ENCODE results near the gene PHLPP1. TPM values are rescaled to one million over a fixed set of nuclear protein-coding genes. Genes with fewer than 3 reads are reported as not detected.

PHLPP1 gene
- total and polyA plus RNA-seq, 5 donors from 2014 or later, result 0.27 to 20.3 (median 0.52) TPM

DNA sequence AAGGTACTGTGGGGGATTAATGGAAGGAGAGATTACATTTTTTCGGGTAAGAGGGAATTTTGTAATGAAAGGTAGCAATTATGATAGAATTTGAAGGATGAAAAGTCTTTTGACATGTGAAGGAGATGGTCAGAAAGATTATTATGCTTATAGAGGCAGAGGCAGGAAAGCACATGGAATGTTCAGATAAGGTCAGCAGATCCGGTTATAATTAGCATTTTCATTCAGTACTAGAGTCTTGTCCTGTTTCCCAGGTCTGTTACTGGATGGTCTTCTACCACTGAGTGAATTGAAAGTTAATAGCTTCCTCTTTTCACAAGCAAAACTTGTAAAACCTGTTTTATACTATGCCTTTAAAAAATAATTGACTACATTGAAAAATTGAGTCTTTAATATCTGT lies 116.9 kb downstream of the PHLPP1 start:
- Histone ChIP-seq H3K27ac (ENCODE audit: insufficient read depth, low read length, poor library complexity, severe bottlenecking) (no peak overlapping the region), H3K9me3 (ENCODE audit: control insufficient read depth in 2 of 2, low read length in 2 of 2) (no peaks in the 10 kb centered on the region), H3K4me1 (ENCODE audit: control insufficient read depth, insufficient read depth, low read length, poor library complexity, severe bottlenecking) (no peaks in the 10 kb centered on the region), H3K27me3 (ENCODE audit: control insufficient read depth, insufficient read depth, low read length) (no peaks in the 10 kb centered on the region), H3K36me3 (ENCODE audit: control insufficient read depth, insufficient read depth, low read length) (no peaks in the 10 kb centered on the region), H3K4me3 (ENCODE audit: low read depth, low read length) (no peak overlapping the region)
- Mint-ChIP-seq H3K27me3 (no peaks in the 10 kb centered on the region), H3K36me3 (no peaks in the 10 kb centered on the region), H3K9me3 (peaks cover 0 to 1% (median 0%) of the 10 kb centered on the region in 7 donors), H3K4me3 (no peak overlapping the region), H3K4me1 (peaks cover 10 to 24% (median 17%) of the 10 kb centered on the region in 4 donors), H3K27ac (no peak overlapping the region)
- DNase-seq (no peak), ATAC-seq (ENCODE audit: low read depth in 2 of 2) (no peak)

DNA sequence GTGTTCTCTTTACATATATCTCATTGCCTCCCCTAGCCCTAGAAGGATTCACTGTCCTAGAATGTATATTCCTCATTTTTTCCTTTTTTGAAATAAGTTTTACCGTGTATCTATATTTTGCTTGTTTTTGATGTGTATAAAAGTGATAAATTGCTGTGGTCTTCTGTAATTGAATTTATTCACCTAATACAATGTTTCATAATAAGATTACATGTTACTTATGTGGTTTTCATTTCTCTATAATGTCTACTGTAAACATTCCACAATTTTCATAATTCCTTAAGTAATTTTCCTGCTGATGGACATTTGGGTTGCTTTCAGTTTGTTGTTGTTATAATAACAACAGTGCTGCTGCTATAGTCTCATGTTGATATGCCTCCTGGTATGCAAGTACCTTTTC lies 118.2 kb downstream of the PHLPP1 start:
- Histone ChIP-seq H3K9me3 (ENCODE audit: control insufficient read depth in 2 of 2, low read length in 2 of 2) (no peaks in the 10 kb centered on the region), H3K4me3 (ENCODE audit: low read depth, low read length) (no peak overlapping the region), H3K27me3 (ENCODE audit: control insufficient read depth, insufficient read depth, low read length) (no peaks in the 10 kb centered on the region), H3K4me1 (ENCODE audit: control insufficient read depth, insufficient read depth, low read length, poor library complexity, severe bottlenecking) (no peaks in the 10 kb centered on the region), H3K36me3 (ENCODE audit: control insufficient read depth, insufficient read depth, low read length) (no peaks in the 10 kb centered on the region), H3K27ac (ENCODE audit: insufficient read depth, low read length, poor library complexity, severe bottlenecking) (no peak overlapping the region)
- Mint-ChIP-seq H3K4me1 (peaks cover 6 to 22% (median 14%) of the 10 kb centered on the region in 4 donors), H3K4me3 (no peak overlapping the region), H3K36me3 (no peaks in the 10 kb centered on the region), H3K9me3 (no peaks in the 10 kb centered on the region), H3K27ac (no peak overlapping the region), H3K27me3 (no peaks in the 10 kb centered on the region)
- DNase-seq (no peak), ATAC-seq (ENCODE audit: low read depth in 2 of 2) (no peak)

DNA sequence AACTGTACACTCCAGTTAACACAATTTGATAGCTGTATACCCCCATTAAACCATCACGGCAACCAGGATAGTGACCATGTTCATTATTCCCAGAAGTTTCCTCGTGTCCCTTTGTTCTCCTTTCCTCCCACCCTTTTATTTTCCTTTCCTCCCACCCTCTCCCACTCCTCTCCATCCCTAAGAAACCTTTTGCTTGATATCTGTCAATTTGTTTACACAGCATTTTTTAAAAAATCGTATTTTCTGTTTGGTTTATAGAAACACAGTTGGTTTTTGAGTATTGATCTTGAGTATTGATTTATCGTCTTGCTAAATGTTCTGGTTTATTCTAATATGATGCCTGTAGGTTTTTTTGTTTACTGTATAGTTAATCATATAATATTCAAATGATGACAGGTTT lies 119.4 kb downstream of the PHLPP1 start:
- H3K4me1 ChIP-seq (ENCODE audit: control insufficient read depth, insufficient read depth, low read length, poor library complexity, severe bottlenecking), result no peaks in the 10 kb centered on the region
- H3K36me3 ChIP-seq (ENCODE audit: control insufficient read depth, insufficient read depth, low read length), result no peaks in the 10 kb centered on the region
- H3K27me3 Mint-ChIP-seq, result no peaks in the 10 kb centered on the region
- no peak overlapping the region for H3K4me3 ChIP-seq (ENCODE audit: low read depth, low read length)
- H3K27me3 ChIP-seq (ENCODE audit: control insufficient read depth, insufficient read depth, low read length), result no peaks in the 10 kb centered on the region
- no peak overlapping the region for H3K27ac Mint-ChIP-seq
- DNase-seq (no peak), ATAC-seq (ENCODE audit: low read depth in 2 of 2) (no peak)
- H3K4me1 Mint-ChIP-seq, result peaks cover 6 to 22% (median 14%) of the 10 kb centered on the region in 4 donors
- H3K27ac ChIP-seq (ENCODE audit: insufficient read depth, low read length, poor library complexity, severe bottlenecking), result no peak overlapping the region
- H3K4me3 Mint-ChIP-seq, result no peak overlapping the region
- no peaks in the 10 kb centered on the region for H3K9me3 ChIP-seq (ENCODE audit: control insufficient read depth in 2 of 2, low read length in 2 of 2)
- no peaks in the 10 kb centered on the region for H3K9me3 Mint-ChIP-seq
- peaks cover 4% of the 10 kb centered on the region for H3K36me3 Mint-ChIP-seq

DNA sequence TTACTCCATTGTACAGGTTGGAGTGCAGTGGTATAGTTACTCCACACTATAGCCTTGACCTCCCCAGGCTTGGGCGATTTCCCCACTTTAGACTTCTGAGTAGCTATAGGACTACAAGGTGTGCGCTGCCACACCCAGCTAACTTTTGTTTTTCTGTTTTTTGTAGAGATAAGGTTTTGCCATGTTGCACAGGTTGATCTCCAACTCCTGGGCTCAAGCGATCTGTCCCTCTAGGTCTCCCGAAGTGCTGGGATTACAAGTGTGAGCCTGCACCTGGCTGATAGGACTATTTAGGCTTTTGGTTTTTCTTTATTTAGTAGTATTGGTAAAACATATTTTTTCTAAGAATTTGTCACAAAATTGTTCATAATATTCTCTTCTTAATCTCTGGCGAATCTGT lies 121.7 kb downstream of the PHLPP1 start:
- Histone ChIP-seq H3K27ac (ENCODE audit: insufficient read depth, low read length, poor library complexity, severe bottlenecking) (no peak overlapping the region), H3K4me3 (ENCODE audit: low read depth, low read length) (no peak overlapping the region), H3K4me1 (ENCODE audit: control insufficient read depth, insufficient read depth, low read length, poor library complexity, severe bottlenecking) (no peaks in the 10 kb centered on the region), H3K9me3 (ENCODE audit: control insufficient read depth in 2 of 2, low read length in 2 of 2) (no peaks in the 10 kb centered on the region), H3K27me3 (ENCODE audit: control insufficient read depth, insufficient read depth, low read length) (no peaks in the 10 kb centered on the region), H3K36me3 (ENCODE audit: control insufficient read depth, insufficient read depth, low read length) (no peaks in the 10 kb centered on the region)
- no peak for DNase-seq
- Mint-ChIP-seq H3K27ac (no peak overlapping the region), H3K27me3 (no peaks in the 10 kb centered on the region), H3K4me3 (no peak overlapping the region), H3K9me3 (no peaks in the 10 kb centered on the region), H3K36me3 (peaks cover 4% of the 10 kb centered on the region), H3K4me1 (peaks cover 3 to 21% (median 13%) of the 10 kb centered on the region in 4 donors)
- ATAC-seq (ENCODE audit: low read depth in 2 of 2), result no peak

DNA sequence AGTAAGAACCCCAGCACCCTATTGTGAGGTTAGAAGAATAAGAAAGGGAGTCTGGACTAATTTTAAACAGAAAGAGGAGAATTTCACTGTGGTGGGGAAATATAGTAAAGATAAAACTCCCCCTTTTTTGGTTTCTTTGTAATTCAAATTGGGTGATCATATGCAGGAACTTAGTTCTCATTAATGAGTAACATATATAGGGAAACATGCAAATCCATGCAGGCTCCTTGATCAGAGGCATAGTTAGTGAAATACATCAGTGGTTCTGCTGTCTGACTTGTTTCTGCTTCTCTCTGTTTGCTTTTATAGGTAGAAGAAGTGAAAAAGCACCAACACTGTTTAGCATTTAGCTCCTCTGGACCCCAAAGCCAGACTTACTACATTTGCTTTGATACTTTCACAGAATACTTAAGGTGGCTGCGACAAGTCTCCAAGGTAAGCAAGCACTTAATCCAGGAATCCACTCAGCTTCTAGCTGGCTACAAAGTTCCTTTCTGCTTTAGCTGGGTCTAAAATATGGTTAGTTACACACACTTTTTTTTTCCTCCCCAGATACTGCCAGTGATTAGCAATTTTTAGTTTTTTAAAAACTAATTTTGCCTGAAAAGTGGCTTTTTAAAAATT lies 123.2 kb downstream of the PHLPP1 start:
- no peaks in the 10 kb centered on the region for H3K4me1 ChIP-seq (ENCODE audit: control insufficient read depth, insufficient read depth, low read length, poor library complexity, severe bottlenecking)
- H3K4me3 ChIP-seq (ENCODE audit: low read depth, low read length), result no peak overlapping the region
- DNase-seq (no peak), ATAC-seq (ENCODE audit: low read depth in 2 of 2) (no peak)
- Mint-ChIP-seq H3K4me1 (peaks cover 0 to 20% (median 17%) of the 10 kb centered on the region in 4 donors), H3K27ac (peak overlapping the region in 1 of 3 donors; percentile 15), H3K4me3 (no peak overlapping the region), H3K27me3 (no peaks in the 10 kb centered on the region), H3K36me3 (peaks cover 4% of the 10 kb centered on the region), H3K9me3 (no peaks in the 10 kb centered on the region)
- H3K36me3 ChIP-seq (ENCODE audit: control insufficient read depth, insufficient read depth, low read length), result no peaks in the 10 kb centered on the region
- no peaks in the 10 kb centered on the region for H3K9me3 ChIP-seq (ENCODE audit: control insufficient read depth in 2 of 2, low read length in 2 of 2)
- H3K27ac ChIP-seq (ENCODE audit: insufficient read depth, low read length, poor library complexity, severe bottlenecking), result no peak overlapping the region
- no peaks in the 10 kb centered on the region for H3K27me3 ChIP-seq (ENCODE audit: control insufficient read depth, insufficient read depth, low read length)

DNA sequence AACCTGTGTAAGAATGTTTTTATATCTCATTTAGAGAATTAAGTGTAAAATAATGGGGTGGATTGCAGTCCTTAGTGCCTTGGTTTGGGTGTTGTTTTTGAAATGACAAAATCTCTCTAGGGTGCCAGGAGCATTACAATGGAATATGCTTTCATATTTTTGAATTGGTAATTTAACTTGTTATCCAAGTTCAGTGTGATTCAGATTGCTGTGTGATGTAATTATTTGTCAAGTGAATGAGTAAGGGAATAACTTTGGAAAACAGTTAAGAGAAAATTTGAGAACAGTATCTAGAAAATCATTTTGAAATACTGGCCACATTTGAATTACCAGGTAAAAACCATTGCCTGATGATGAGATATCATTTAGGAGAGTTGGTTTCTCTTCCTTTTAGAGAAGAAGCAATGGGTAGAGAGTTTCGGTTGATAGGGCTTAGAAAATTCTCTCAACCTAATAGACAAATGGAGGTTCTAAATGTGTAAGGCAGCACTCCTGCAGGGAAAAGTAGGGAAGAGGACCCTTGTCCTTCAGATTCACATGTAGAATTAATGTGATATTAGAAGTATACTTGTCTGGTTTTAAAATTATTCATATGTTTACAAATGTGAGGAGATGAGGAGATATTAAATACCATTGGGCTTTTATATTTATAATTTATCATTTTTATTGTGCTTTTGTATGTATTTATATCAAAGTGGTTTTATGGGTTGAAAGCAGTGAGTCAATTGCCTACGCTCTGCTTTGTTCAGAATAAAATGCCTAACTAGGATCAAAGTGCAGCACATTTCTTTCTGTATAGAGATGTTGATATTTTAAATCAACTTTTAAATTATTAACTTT lies 124.8 kb downstream of the PHLPP1 start:
- Histone ChIP-seq H3K36me3 (ENCODE audit: control insufficient read depth, insufficient read depth, low read length) (no peaks in the 10 kb centered on the region), H3K4me1 (ENCODE audit: control insufficient read depth, insufficient read depth, low read length, poor library complexity, severe bottlenecking) (peaks cover 5% of the 10 kb centered on the region), H3K27ac (ENCODE audit: insufficient read depth, low read length, poor library complexity, severe bottlenecking) (no peak overlapping the region), H3K9me3 (ENCODE audit: control insufficient read depth in 2 of 2, low read length in 2 of 2) (no peaks in the 10 kb centered on the region), H3K4me3 (ENCODE audit: low read depth, low read length) (no peak overlapping the region), H3K27me3 (ENCODE audit: control insufficient read depth, insufficient read depth, low read length) (no peaks in the 10 kb centered on the region)
- Mint-ChIP-seq H3K27me3 (no peaks in the 10 kb centered on the region), H3K9me3 (no peaks in the 10 kb centered on the region), H3K27ac (no peak overlapping the region), H3K4me3 (no peak overlapping the region), H3K36me3 (peaks cover 4% of the 10 kb centered on the region), H3K4me1 (peaks cover 0 to 30% (median 13%) of the 10 kb centered on the region in 4 donors)
- DNase-seq, result no peak
- ATAC-seq (ENCODE audit: low read depth in 2 of 2), result no peak

DNA sequence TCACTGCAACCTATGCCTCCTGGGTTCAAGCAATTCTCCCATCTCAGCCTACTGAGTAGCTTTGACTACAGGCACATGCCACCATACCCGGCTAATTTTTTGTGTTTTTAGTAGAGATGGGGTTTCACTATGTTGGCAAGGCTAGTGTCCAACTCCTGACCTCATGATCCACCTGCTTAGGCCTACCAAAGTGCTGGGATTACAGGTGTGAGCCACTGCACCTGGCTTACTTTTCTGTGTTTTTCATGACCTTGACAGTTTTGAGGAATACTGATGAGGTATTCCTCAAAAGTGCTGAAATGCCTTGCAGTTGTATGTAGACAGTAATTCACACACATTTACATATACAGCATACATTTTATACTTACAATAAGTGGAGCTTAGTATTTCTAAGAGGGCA lies 126.1 kb downstream of the PHLPP1 start:
- Histone ChIP-seq H3K27me3 (ENCODE audit: control insufficient read depth, insufficient read depth, low read length) (no peaks in the 10 kb centered on the region), H3K4me1 (ENCODE audit: control insufficient read depth, insufficient read depth, low read length, poor library complexity, severe bottlenecking) (peaks cover 15% of the 10 kb centered on the region), H3K27ac (ENCODE audit: insufficient read depth, low read length, poor library complexity, severe bottlenecking) (no peak overlapping the region), H3K4me3 (ENCODE audit: low read depth, low read length) (no peak overlapping the region), H3K36me3 (ENCODE audit: control insufficient read depth, insufficient read depth, low read length) (no peaks in the 10 kb centered on the region), H3K9me3 (ENCODE audit: control insufficient read depth in 2 of 2, low read length in 2 of 2) (no peaks in the 10 kb centered on the region)
- H3K4me3 Mint-ChIP-seq, result peak overlapping the region in 1 of 4 donors; percentile 26
- H3K27me3 Mint-ChIP-seq, result no peaks in the 10 kb centered on the region
- peaks cover 13 to 40% (median 19%) of the 10 kb centered on the region in 4 donors for H3K4me1 Mint-ChIP-seq
- no peak overlapping the region for H3K27ac Mint-ChIP-seq
- ATAC-seq (ENCODE audit: low read depth in 2 of 2) (no peak), DNase-seq (no peak)
- H3K36me3 Mint-ChIP-seq, result peaks cover 4% of the 10 kb centered on the region
- H3K9me3 Mint-ChIP-seq, result no peaks in the 10 kb centered on the region
